Activated T-cell treated with anti-CD3 and anti-CD28 coated beads, Interleukin-2, amount 50 U/mL, for 4 hours (primary cell): Measurements from ENCODE around the gene PRKG1. TPM values are rescaled to one million over a fixed set of nuclear protein-coding genes. Genes with fewer than 3 reads are reported as not detected.
A peak's percentile ranks its signal among the peaks of the same experiment; 100 is the strongest.

ENCODE experiments used
- ATAC-seq, 2 donors: fragments of 200-7000 bp; cut with Tn5 transposase; one replicate each; pipeline ENCODE4 v1.10.0; 2021
- DNase-seq: peaks from one replicate; pipeline ENCODE4 v3.0.0-alpha.2; 2020
- H3K27me3 Mint-ChIP-seq: one replicate; pipeline ENCODE4 v1.8.0; 2021; ENCODE audit warnings: low read depth, mixed read lengths
- H3K36me3 Mint-ChIP-seq: one replicate; pipeline ENCODE4 v1.8.0; 2022; ENCODE audit warnings: mixed read lengths; ENCODE audit not compliant: insufficient read depth
- H3K4me1 Mint-ChIP-seq: one replicate; pipeline ENCODE4 v1.8.0; 2021; ENCODE audit warnings: low read depth, mixed read lengths
- H3K4me3 Mint-ChIP-seq: one replicate; pipeline ENCODE4 v1.8.0; 2021; ENCODE audit warnings: mild to moderate bottlenecking, moderate library complexity, mixed read lengths
- H3K9me3 Mint-ChIP-seq: one replicate; pipeline ENCODE4 v1.8.0; 2021; ENCODE audit warnings: mixed read lengths
- total RNA-seq, 3 donors: library from RNA; stranded (reverse); gene quantifications; one replicate each; pipeline ENCODE4 v1.2.1, GENCODE V29; 2021

The PRKG1 gene
- total RNA-seq, 3 donors from 2014 or later = 0.08 TPM; not detected in 2

- H3K4me1 Mint-ChIP-seq = no peaks in the 10 kb centered on the region
- no peaks in the 10 kb centered on the region for H3K27me3 Mint-ChIP-seq
- H3K36me3 Mint-ChIP-seq = no peaks in the 10 kb centered on the region
- no peak overlapping the region for H3K4me3 Mint-ChIP-seq
- ATAC-seq (no peak), DNase-seq (no peak)
- no peaks in the 10 kb centered on the region for H3K9me3 Mint-ChIP-seq
Measured at GRCh38 chr10:51397695-51398094, 323.4 kb downstream of the PRKG1 start.

- ATAC-seq = no peak
- Mint-ChIP-seq H3K36me3 (no peaks in the 10 kb centered on the region), H3K4me1 (no peaks in the 10 kb centered on the region), H3K4me3 (no peak overlapping the region), H3K27me3 (no peaks in the 10 kb centered on the region), H3K9me3 (no peaks in the 10 kb centered on the region)
- DNase-seq = no peak
Measured at GRCh38 chr10:51399840-51400239, 325.6 kb downstream of the PRKG1 start.

DNA sequence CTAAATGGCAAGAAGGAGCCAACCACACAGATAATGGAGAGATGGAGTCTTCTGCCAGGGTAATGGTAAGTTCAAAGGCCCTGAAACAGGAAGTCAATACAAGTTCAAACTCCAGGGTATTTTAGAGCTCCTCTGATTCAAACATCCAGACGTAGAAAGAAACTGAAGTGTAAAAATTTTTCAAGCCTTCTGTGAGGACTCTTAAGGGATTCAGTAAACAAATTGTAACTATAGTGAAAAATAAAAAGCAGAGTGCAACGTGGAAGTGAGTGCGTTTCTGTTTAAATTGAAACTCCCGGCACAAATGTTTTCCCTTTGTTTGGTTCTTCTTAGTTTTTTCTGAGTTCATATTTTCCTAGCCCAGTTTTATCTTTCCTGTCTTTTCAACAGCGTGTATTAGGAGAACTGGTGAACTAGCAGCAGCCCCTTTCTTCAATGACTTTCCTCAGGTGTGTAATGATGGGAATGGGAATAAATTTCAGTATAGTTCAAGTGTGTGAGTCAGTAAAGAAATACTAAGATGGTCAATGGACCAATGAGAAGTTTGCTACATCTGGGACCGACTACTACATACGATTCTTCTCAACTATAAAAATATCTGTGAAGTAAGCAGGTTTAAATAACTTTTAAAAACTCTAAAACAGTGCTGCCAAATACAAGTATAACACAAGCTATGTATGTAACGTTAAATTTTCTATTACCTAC, 326.3 kb downstream of the PRKG1 start:
- Mint-ChIP-seq H3K9me3 (no peaks in the 10 kb centered on the region), H3K36me3 (no peaks in the 10 kb centered on the region), H3K4me1 (no peaks in the 10 kb centered on the region), H3K27me3 (no peaks in the 10 kb centered on the region), H3K4me3 (no peak overlapping the region)
- ATAC-seq (no peak), DNase-seq (no peak)

- Mint-ChIP-seq H3K27me3 (no peaks in the 10 kb centered on the region), H3K36me3 (no peaks in the 10 kb centered on the region)
- ATAC-seq = no peak
Measured at GRCh38 chr10:51403521-51403920, 329.2 kb downstream of the PRKG1 start.

DNA sequence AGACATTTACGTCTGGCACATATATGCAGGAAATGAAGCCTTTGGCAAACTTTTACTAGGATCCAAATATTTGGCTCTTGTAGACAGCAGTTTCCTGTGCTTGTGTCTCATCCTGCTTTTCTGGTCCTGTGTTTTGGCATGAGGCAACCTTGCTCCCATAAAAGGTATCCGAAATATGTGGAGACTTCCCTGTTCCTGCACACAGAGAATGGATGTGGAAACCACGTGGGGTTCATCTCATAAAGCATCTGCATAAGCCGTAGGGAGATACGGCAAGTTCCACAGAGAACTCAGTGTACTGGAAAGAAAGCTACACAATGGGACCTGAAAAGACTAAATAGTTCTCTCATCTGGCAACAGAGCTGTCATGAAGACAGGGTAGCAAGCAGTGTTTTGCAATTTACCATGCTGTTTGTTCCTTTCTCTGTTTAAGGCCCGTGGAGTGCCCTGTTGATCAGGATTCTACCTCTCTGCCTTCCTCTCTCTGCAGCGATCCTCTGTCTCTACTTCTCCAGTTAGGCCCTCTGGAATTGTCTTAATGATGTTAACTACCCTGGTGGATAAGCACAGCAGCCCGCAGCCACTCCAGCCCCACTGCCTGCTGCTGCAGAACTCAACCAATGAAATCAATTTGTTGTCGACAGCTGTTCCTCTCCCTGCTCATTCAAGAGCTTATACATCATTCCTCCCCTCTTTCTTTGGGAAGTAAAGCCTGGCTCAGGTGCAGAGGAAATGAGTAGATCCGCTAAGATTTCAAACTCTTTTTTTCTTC, 331.5 kb downstream of the PRKG1 start:
- no peak overlapping the region for H3K4me3 Mint-ChIP-seq
- no peaks in the 10 kb centered on the region for H3K27me3 Mint-ChIP-seq
- H3K9me3 Mint-ChIP-seq = no peaks in the 10 kb centered on the region
- DNase-seq = no peak
- H3K36me3 Mint-ChIP-seq = no peaks in the 10 kb centered on the region
- H3K4me1 Mint-ChIP-seq = no peaks in the 10 kb centered on the region
- no peak for ATAC-seq

More at GRCh38 chr10:51403521-51403920, 329.2 kb downstream of the PRKG1 start:
- no peaks in the 10 kb centered on the region for H3K9me3 Mint-ChIP-seq
- DNase-seq = no peak
- no peaks in the 10 kb centered on the region for H3K4me1 Mint-ChIP-seq
- no peak overlapping the region for H3K4me3 Mint-ChIP-seq

GRCh38 chr10:51406581-51406980, 332.3 kb downstream of the PRKG1 start:
- H3K36me3 Mint-ChIP-seq = no peaks in the 10 kb centered on the region
- ATAC-seq (no peak), DNase-seq (no peak)
- no peaks in the 10 kb centered on the region for H3K4me1 Mint-ChIP-seq
- no peaks in the 10 kb centered on the region for H3K27me3 Mint-ChIP-seq
- H3K9me3 Mint-ChIP-seq = no peaks in the 10 kb centered on the region
- H3K4me3 Mint-ChIP-seq = no peak overlapping the region

DNA sequence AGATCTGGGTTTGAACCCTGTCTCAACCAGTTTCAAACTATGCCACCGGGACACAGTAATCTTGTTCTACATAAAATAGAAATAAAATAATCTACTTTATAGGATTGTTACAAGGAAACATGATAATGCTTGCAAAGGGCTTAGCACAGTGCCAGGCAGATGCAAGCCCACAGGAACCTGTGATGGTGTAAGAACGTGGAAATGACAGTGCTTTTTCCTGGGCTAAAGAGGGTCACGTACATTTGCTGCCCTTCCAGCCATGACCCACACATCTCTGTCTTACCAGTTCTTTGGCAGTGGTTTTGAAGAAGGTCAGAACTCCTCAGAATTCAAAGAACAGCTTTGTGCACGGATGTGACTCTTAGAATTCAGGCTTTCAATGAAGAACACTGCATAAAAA, 342.2 kb downstream of the PRKG1 start:
- no peak overlapping the region for H3K4me3 Mint-ChIP-seq
- H3K36me3 Mint-ChIP-seq = no peaks in the 10 kb centered on the region
- DNase-seq = no peak
- no peak for ATAC-seq
- H3K4me1 Mint-ChIP-seq = no peaks in the 10 kb centered on the region
- no peaks in the 10 kb centered on the region for H3K27me3 Mint-ChIP-seq
- no peaks in the 10 kb centered on the region for H3K9me3 Mint-ChIP-seq

DNA sequence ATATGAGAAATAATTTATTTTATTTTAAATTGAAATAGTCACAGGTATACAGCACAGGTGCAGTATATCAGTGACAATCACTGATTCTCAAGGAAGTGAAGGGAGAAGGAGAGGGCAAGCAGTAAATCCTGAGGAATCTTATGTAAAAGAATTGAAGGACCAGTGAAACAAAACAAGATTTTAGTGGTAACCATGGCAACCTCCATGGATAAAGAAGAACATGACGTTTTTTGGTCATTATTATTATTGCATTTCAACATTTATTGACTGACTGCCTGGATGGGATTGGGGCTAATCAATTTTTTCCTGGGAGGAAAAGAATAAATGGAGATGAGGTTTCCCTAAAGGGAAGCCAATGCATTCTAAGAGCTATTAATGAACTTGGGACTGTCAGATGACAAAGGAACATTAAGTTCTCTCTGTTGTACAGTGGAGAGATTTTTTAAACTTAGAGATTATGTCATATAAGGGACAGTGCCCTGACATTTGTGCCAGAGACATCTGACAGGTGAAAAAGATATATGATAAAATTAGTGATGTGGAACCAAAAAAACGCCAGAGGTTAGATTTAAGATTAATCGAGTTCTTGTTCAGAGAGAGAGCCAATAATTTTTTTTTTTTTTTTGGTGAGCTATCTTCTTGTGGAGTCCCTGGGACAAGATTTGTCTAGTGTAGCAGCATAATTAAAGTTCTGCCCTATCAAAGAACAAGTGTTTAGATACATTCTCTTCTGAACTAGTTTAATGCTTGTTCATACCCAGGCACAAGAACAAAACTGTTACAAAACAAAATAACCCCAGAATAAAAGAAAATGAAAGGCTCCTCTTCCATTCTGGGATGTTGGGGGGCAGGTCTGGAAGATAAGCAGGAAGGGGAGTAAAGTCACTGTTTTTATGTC, 345.2 kb downstream of the PRKG1 start:
- Mint-ChIP-seq H3K4me3 (no peak overlapping the region), H3K4me1 (no peaks in the 10 kb centered on the region), H3K36me3 (no peaks in the 10 kb centered on the region), H3K9me3 (no peaks in the 10 kb centered on the region), H3K27me3 (no peaks in the 10 kb centered on the region)
- no peak for ATAC-seq
- DNase-seq = no peak

- no peaks in the 10 kb centered on the region for H3K36me3 Mint-ChIP-seq
- H3K4me1 Mint-ChIP-seq = no peaks in the 10 kb centered on the region
- H3K27me3 Mint-ChIP-seq = peaks cover 3% of the 10 kb centered on the region
- H3K4me3 Mint-ChIP-seq = no peak overlapping the region
- ATAC-seq = no peak
- H3K9me3 Mint-ChIP-seq = no peaks in the 10 kb centered on the region
- DNase-seq = no peak
Measured at GRCh38 chr10:51421853-51422252, 347.6 kb downstream of the PRKG1 start.

GRCh38 chr10:51422311-51423120, 348.2 kb downstream of the PRKG1 start:
- no peaks in the 10 kb centered on the region for H3K4me1 Mint-ChIP-seq
- no peaks in the 10 kb centered on the region for H3K36me3 Mint-ChIP-seq
- ATAC-seq (peak in 1 of 2 donors; percentile 43), DNase-seq (no peak)
- H3K4me3 Mint-ChIP-seq = no peak overlapping the region
- no peaks in the 10 kb centered on the region for H3K9me3 Mint-ChIP-seq
- H3K27me3 Mint-ChIP-seq = peaks cover 4% of the 10 kb centered on the region

GRCh38 chr10:51423121-51423452, 348.8 kb downstream of the PRKG1 start:
- H3K36me3 Mint-ChIP-seq = no peaks in the 10 kb centered on the region
- H3K4me3 Mint-ChIP-seq = no peak overlapping the region
- H3K27me3 Mint-ChIP-seq = peaks cover 4% of the 10 kb centered on the region
- no peak for ATAC-seq
- H3K9me3 Mint-ChIP-seq = no peaks in the 10 kb centered on the region
- no peaks in the 10 kb centered on the region for H3K4me1 Mint-ChIP-seq
- DNase-seq = no peak

DNA sequence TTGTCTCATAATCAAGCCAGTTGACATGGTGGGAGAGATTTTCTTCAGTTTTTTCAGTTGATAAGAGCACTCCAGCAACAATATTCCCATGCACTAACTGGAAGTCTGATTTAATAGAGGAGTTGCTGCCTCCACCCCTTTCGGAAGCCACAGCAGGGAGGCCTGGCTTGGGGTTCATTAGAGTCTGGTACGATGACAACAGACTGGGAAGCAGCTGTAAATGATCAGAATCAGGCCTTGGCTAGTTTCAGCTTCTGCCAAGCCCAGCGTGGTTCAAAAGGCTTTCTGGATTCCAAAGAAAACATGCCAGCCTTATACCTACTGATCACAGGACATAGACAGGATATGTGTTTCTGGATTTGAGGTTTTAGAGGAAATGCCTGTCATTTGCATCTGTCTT, 351.1 kb downstream of the PRKG1 start:
- Mint-ChIP-seq H3K27me3 (peaks cover 4% of the 10 kb centered on the region), H3K4me3 (no peak overlapping the region), H3K36me3 (no peaks in the 10 kb centered on the region), H3K9me3 (no peaks in the 10 kb centered on the region), H3K4me1 (no peaks in the 10 kb centered on the region)
- no peak for DNase-seq
- no peak for ATAC-seq

- DNase-seq = no peak
- no peaks in the 10 kb centered on the region for H3K4me1 Mint-ChIP-seq
- ATAC-seq = no peak
- H3K36me3 Mint-ChIP-seq = no peaks in the 10 kb centered on the region
- no peaks in the 10 kb centered on the region for H3K9me3 Mint-ChIP-seq
- H3K27me3 Mint-ChIP-seq = peaks cover 4% of the 10 kb centered on the region
- H3K4me3 Mint-ChIP-seq = no peak overlapping the region
Measured at GRCh38 chr10:51427758-51428157, 353.5 kb downstream of the PRKG1 start.

DNA sequence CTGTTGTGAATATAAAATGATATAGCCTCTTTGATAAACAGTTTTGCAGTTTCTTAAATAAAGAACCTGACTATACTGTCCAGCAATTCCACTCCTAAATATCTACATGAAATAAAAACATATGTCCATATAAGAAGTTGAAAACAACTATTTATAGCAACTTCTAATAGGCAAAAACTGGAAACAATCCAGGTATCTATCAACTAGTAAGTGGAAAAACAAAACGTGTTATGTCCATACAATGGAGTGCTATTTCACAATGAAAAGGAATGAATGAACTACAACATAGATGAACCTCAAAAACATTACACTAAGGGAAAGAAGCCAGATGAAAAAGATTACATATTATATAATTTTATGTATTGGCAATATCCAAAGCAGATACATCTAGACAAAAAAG, 356.2 kb downstream of the PRKG1 start:
- H3K27me3 Mint-ChIP-seq = peaks cover 4% of the 10 kb centered on the region
- no peaks in the 10 kb centered on the region for H3K4me1 Mint-ChIP-seq
- no peak overlapping the region for H3K4me3 Mint-ChIP-seq
- no peak for DNase-seq
- no peak for ATAC-seq
- no peaks in the 10 kb centered on the region for H3K36me3 Mint-ChIP-seq
- H3K9me3 Mint-ChIP-seq = no peaks in the 10 kb centered on the region
